ENCODE data around the gene MYO1B. TPM values are rescaled to one million over a fixed set of nuclear protein-coding genes. Genes with fewer than 3 reads are reported as not detected.

Gene MYO1B
- total RNA-seq, 1 donor from 2014 or later = 81.0 TPM

DNA sequence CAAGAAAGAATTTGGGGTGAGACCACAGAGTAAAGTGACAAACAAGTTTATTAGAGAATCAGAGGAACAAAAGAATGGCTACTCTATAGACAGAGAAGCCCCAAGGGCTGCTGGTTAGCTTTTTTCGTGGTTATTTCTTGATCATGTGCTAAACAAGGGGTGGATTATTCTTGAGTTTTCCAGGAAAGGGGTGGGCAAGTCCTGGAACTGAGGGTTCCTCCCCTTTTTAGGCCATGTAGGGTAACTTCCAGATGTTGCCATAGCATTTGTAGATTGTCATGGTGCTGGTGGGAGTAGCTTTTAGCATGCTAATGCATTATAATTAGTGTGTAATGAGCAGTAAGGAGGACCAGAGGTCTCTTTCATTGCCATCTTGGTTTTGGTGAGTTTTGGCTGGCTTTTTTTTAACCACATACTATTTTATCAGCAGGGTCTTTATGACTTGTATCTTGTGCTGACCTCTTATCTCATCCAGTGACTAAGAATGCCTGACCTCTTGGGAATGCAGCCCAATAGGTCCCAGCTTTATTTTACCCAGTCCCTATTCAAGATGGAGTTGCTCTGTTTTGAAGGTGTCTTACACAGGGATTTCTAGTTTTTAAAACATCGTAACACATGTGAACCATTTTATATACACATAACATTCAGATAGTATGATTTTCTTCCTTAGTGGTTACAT, 77.8 kb downstream of the MYO1B start:
- TF ChIP-seq, protein P1, sequence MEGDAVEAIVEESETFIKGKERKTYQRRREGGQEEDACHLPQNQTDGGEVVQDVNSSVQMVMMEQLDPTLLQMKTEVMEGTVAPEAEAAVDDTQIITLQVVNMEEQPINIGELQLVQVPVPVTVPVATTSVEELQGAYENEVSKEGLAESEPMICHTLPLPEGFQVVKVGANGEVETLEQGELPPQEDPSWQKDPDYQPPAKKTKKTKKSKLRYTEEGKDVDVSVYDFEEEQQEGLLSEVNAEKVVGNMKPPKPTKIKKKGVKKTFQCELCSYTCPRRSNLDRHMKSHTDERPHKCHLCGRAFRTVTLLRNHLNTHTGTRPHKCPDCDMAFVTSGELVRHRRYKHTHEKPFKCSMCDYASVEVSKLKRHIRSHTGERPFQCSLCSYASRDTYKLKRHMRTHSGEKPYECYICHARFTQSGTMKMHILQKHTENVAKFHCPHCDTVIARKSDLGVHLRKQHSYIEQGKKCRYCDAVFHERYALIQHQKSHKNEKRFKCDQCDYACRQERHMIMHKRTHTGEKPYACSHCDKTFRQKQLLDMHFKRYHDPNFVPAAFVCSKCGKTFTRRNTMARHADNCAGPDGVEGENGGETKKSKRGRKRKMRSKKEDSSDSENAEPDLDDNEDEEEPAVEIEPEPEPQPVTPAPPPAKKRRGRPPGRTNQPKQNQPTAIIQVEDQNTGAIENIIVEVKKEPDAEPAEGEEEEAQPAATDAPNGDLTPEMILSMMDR (IDR thresholded peaks at IDR 0.05; ENCODE audit: unreplicated experiment) = no peak
- Mint-ChIP-seq H3K27me3 (ENCODE audit: unreplicated experiment) (no peaks in the 10 kb centered on the region), H3K4me1 (ENCODE audit: unreplicated experiment) (peaks cover 70% of the 10 kb centered on the region), H3K9me3 (ENCODE audit: unreplicated experiment) (no peaks in the 10 kb centered on the region), H3K27ac (ENCODE audit: unreplicated experiment) (peak overlapping the region; percentile 83), H3K36me3 (ENCODE audit: low read depth, unreplicated experiment) (peaks cover 4% of the 10 kb centered on the region), H3K4me3 (ENCODE audit: unreplicated experiment) (no peak overlapping the region)
- no peak for DNase-seq (ENCODE audit: low spot score)

DNA sequence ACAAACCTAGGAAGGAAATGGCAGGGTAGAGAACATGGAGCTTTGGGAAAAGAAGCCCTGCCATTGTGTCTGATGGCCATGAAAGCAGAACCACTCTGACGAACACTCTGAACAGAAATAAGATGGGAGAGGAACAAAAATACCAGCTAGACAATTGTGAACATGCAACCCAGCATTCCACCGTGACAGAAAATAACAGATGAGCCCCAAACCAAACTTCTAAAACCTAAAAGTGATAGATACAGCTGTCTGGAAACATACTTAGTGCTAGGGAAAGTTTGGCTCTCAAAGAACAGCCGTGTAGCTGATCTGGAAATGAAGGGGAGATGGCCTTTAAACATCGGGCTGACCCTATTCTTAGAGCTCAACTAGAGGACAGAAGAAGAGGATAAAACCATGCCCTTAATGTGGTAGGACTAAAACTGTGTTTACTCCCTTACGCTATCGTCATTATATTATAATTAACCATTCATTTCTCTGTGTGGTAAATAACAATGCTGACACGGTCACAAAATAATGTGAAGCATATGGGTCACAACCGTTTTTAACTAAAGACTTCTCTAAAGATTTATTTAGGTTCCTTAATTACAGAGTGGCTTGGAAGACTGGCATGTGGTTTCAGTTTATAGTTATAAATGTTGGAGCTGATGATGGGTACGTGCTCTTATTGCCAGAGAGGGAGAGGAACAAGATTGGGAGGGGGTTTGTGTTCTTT, 80.6 kb downstream of the MYO1B start:
- Mint-ChIP-seq H3K27ac (ENCODE audit: unreplicated experiment) (no peak overlapping the region), H3K9me3 (ENCODE audit: unreplicated experiment) (no peaks in the 10 kb centered on the region), H3K27me3 (ENCODE audit: unreplicated experiment) (peaks cover 2% of the 10 kb centered on the region), H3K4me3 (ENCODE audit: unreplicated experiment) (no peak overlapping the region), H3K36me3 (ENCODE audit: low read depth, unreplicated experiment) (peaks cover 8% of the 10 kb centered on the region), H3K4me1 (ENCODE audit: unreplicated experiment) (peaks cover 50% of the 10 kb centered on the region)
- DNase-seq (ENCODE audit: low spot score) = no peak
- TF ChIP-seq, protein P1 (IDR thresholded peaks at IDR 0.05; ENCODE audit: unreplicated experiment) = no peak

DNA sequence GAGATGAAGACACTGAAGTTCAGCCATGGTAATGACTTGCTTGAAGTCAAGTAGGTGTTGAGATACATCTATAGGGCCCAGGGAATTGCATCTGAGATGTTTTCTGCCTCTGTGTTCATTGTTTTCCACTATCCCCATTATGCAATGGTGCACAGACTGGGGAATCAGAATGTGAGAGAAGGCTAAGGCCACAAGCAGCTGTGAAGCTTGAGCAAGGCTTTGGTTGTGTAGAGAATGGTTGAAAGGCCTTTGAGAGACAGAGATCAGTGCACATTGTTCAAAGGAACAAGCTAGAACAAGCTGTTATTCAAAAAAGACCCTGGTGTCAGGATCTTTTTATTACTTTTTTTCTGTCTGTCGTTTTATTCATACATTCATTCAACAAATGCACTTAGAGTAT, 82.3 kb downstream of the MYO1B start:
- TF ChIP-seq, protein P1 (IDR thresholded peaks at IDR 0.05; ENCODE audit: unreplicated experiment) = no peak
- peaks cover 2% of the 10 kb centered on the region for H3K27me3 Mint-ChIP-seq (ENCODE audit: unreplicated experiment)
- peaks cover 34% of the 10 kb centered on the region for H3K4me1 Mint-ChIP-seq (ENCODE audit: unreplicated experiment)
- H3K4me3 Mint-ChIP-seq (ENCODE audit: unreplicated experiment) = no peak overlapping the region
- no peaks in the 10 kb centered on the region for H3K9me3 Mint-ChIP-seq (ENCODE audit: unreplicated experiment)
- peaks cover 17% of the 10 kb centered on the region for H3K36me3 Mint-ChIP-seq (ENCODE audit: low read depth, unreplicated experiment)
- DNase-seq (ENCODE audit: low spot score) = no peak
- H3K27ac Mint-ChIP-seq (ENCODE audit: unreplicated experiment) = no peak overlapping the region

- peaks cover 17% of the 10 kb centered on the region for H3K36me3 Mint-ChIP-seq (ENCODE audit: low read depth, unreplicated experiment)
- no peaks in the 10 kb centered on the region for H3K9me3 Mint-ChIP-seq (ENCODE audit: unreplicated experiment)
- H3K4me3 Mint-ChIP-seq (ENCODE audit: unreplicated experiment) = no peak overlapping the region
- H3K27ac Mint-ChIP-seq (ENCODE audit: unreplicated experiment) = no peak overlapping the region
- TF ChIP-seq, protein P1 (IDR thresholded peaks at IDR 0.05; ENCODE audit: unreplicated experiment) = no peak
- H3K4me1 Mint-ChIP-seq (ENCODE audit: unreplicated experiment) = peaks cover 26% of the 10 kb centered on the region
- H3K27me3 Mint-ChIP-seq (ENCODE audit: unreplicated experiment) = peaks cover 2% of the 10 kb centered on the region
- no peak for DNase-seq (ENCODE audit: low spot score)
Observed at GRCh38 chr2:191328150-191328809, 83.1 kb downstream of the MYO1B start.
